Tibial artery (tissue), 4 donors: Measurements from ENCODE around the gene PANX3.

ENCODE experiments used
- DNase-seq, 2 donors: peaks; one replicate each; pipeline ENCODE4 v3.0.0-alpha.2; 2019
- H3K27ac ChIP-seq, 2 donors: fragments of 200-600 bp; sonication (generic) in 1 of 2; 1 replicate in 1 of 2; 2 replicates in 1 of 2; pipeline ENCODE4 v1.5.1; 2018 to 2019; ENCODE audit warnings: mild to moderate bottlenecking in 1 of 2
- H3K27me3 ChIP-seq, 2 donors: fragments of 200-600 bp; sonication (generic) in 1 of 2; one replicate each; pipeline versions ENCODE4 v1.5.1 to v1.6.0; 2016 to 2019
- H3K36me3 ChIP-seq, 3 donors: fragments of 200-600 bp; sonication (generic) in 2 of 3; one replicate each; pipeline ENCODE4 v1.5.1; 2016 to 2019; ENCODE audit warnings: mild to moderate bottlenecking in 2 of 3
- H3K4me1 ChIP-seq, 4 donors: fragments of 200-600 bp; sonication (generic) in 2 of 4; 1 replicate in 3 of 4; 2 replicates in 1 of 4; pipeline ENCODE4 v1.5.1; 2016 to 2019
- H3K4me3 ChIP-seq, 2 donors: fragments of 200-600 bp; sonication (generic) in 1 of 2; 1 replicate in 1 of 2; 2 replicates in 1 of 2; pipeline ENCODE4 v1.5.1; 2018 to 2019; ENCODE audit warnings: mild to moderate bottlenecking in 2 of 2
- H3K9me3 ChIP-seq, 3 donors: fragments of 200-600 bp; sonication (generic) in 1 of 3; one replicate each; pipeline ENCODE4 v1.5.1; 2016 to 2019
- CTCF ChIP-seq, 2 experiments: fragments of 200-600 bp in 1 of 2; fragments of 450-650 bp in 1 of 2; IDR thresholded peaks; one replicate each; pipeline ENCODE4 v1.5.1; 2017 to 2019; ENCODE audit warnings: antibody characterized with exemption in 2 of 2, mild to moderate bottlenecking in 1 of 2, moderate library complexity in 1 of 2
- intact Hi-C: fragments of 100-400 bp; cut with DNase I; formaldehyde crosslinking; loops from one replicate; pipeline ENCODE4 v1.15.0; 2023; ENCODE audit warnings: low total_unique reads

The PANX3 gene

GRCh38 chr11:124612567-124613246, 1.5 kb downstream of the PANX3 start:
- DNase-seq: no peak
- TF ChIP-seq CTCF (IDR thresholded peaks at IDR 0.05): no peak
- intact Hi-C loops: no loop called here
- Histone ChIP-seq H3K36me3 (no peaks in the 10 kb centered on the region), H3K9me3 (no peaks in the 10 kb centered on the region), H3K27me3 (peaks cover 0 to 28% of the 10 kb centered on the region in 2 donors), H3K27ac (no peak overlapping the region), H3K4me3 (no peak overlapping the region), H3K4me1 (no peaks in the 10 kb centered on the region)

- H3K9me3 ChIP-seq: no peaks in the 10 kb centered on the region
- no peak overlapping the region for H3K4me3 ChIP-seq
- intact Hi-C loops: no loop called here
- no peak for DNase-seq
- peaks cover 0 to 21% of the 10 kb centered on the region in 2 donors for H3K27me3 ChIP-seq
- no peak for TF ChIP-seq CTCF (IDR thresholded peaks at IDR 0.05)
- H3K27ac ChIP-seq: no peak overlapping the region
- no peaks in the 10 kb centered on the region for H3K36me3 ChIP-seq
- H3K4me1 ChIP-seq: peaks cover 0 to 11% (median 7%) of the 10 kb centered on the region in 4 donors
Observed at GRCh38 chr11:124618863-124619262, 7.6 kb downstream of the PANX3 start.

DNA sequence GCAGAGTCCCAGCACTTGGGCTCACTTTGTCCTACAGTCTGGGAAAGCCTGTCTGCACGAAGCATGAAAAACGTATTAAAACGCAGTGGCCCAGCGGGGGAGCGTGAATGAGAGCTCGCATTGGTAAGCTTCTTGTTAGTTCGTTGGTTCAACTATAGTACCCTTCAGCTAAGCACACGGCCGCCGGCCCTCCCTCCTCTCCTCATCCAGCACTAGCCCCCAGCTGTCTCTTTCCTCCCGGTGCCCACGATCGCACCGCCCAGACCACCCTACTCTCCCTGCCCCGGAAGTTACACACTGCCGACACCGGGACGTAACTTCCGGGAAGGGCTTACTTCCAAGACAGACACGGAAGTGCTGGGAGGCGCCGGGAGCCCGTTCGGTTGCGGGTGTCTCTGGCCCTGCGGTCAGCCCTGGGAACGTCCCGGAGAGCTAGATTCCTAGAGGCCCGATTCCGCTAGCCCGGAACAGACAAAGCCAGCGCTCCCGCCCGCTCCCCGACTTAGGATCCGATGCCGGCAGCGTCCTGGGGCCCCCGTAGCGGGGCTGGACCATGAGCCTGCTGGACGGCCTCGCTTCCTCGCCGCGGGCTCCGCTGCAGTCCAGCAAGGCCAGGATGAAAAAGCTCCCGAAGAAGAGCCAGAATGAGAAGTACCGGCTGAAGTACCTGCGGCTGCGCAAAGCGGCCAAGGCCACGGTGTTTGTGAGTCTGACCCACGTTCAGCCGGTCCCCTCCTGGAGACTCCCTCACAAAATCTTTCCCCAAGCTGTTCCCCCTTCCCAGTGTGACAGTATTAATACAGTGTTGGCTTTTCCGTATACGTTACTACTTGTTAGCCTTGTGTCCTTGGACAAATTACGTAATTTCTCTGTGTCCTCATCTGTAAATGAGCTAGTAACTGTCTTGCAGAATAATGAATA, 11.6 kb downstream of the PANX3 start, which contains the start of gene TBRG1:
TBRG1 (plus strand) TSS at position 334 of the 921 bp plus-strand sequence; CDS start at position 554, 220 bp downstream.
- H3K4me3 ChIP-seq: peak within 1 kb of the TSS; percentile 77 to 84
- H3K36me3 ChIP-seq: peaks cover 25 to 30% (median 27%) of the 10 kb centered on the region in 3 donors
- intact Hi-C loops: no loop called here

DNA sequence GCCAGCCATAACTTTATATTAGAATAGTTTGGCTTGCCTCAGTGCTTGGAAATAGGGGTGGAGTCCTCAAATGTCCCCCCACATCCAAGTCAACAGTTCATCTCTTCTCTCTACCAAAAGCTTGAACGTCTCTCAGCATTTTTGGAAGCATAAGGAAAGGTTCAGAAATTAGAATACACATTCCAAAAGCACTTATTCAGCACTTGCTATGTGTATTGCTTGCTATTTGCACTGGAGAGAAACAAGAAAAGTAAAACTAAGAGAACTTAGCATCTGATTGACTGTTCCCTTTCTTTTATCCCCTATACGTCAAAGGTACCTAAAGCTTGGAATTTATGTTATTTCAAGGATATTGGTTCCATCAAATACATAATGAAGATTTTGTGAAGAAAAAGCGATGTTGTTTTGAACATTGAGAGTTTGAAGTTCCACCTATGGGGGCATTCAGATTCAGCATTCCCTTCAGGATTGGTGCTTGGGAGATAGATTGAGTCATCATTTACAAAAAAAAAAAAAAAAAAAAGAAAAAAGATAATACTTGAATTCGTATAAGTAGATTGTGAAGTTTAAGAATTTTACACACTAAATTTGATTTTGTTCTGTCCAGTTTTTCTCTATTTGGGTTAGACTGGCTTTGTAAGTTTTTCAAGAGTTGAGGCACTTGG, 12.8 kb downstream of the PANX3 start:
- peak overlapping the region; percentile 77 to 84 for H3K4me3 ChIP-seq
- peaks cover 0 to 24% (median 18%) of the 10 kb centered on the region in 4 donors for H3K4me1 ChIP-seq
- H3K27ac ChIP-seq: peak overlapping the region; percentile 92 to 94
- TF ChIP-seq CTCF (IDR thresholded peaks at IDR 0.05): no peak
- no peaks in the 10 kb centered on the region for H3K9me3 ChIP-seq
- peaks cover 31 to 36% (median 34%) of the 10 kb centered on the region in 3 donors for H3K36me3 ChIP-seq
- no peaks in the 10 kb centered on the region for H3K27me3 ChIP-seq
- intact Hi-C loops: no loop called here
- DNase-seq: no peak

More for the DNA sequence above, 11.6 kb downstream of the PANX3 start, which contains the start of gene TBRG1:
- DNase-seq: peak; percentile 90 to 92
- Histone ChIP-seq H3K4me1 (peaks cover 0 to 24% (median 18%) of the 10 kb centered on the region in 4 donors), H3K27me3 (no peaks in the 10 kb centered on the region), H3K9me3 (no peaks in the 10 kb centered on the region), H3K27ac (peak within 1 kb of the TSS; percentile 92 to 94)
- no peak for TF ChIP-seq CTCF (IDR thresholded peaks at IDR 0.05)

- H3K27me3 ChIP-seq: no peaks in the 10 kb centered on the region
- H3K4me1 ChIP-seq: peaks cover 0 to 24% (median 18%) of the 10 kb centered on the region in 4 donors
- intact Hi-C loops: no loop called here
- H3K36me3 ChIP-seq: peaks cover 44 to 46% (median 44%) of the 10 kb centered on the region in 3 donors
- H3K4me3 ChIP-seq: no peak overlapping the region
- no peak for DNase-seq
- no peaks in the 10 kb centered on the region for H3K9me3 ChIP-seq
- no peak for TF ChIP-seq CTCF (IDR thresholded peaks at IDR 0.05)
- H3K27ac ChIP-seq: no peak overlapping the region
Observed at GRCh38 chr11:124625504-124626168, 14.4 kb downstream of the PANX3 start.
